Peyer's patch (tissue), 4 donors: ENCODE data around the gene DOCK3. TPM values are rescaled to one million over a fixed set of nuclear protein-coding genes. Genes with fewer than 3 reads are reported as not detected.
A peak's percentile ranks its signal among the peaks of the same experiment; 100 is the strongest.
"Not testable (repeated sequence)": the region's sequence is repeated elsewhere in the genome, so short reads cannot be mapped to it uniquely, and the experiment has no call there.

Source experiments
- DNase-seq, 3 donors: peaks; one replicate each; pipeline ENCODE4 v3.0.0-alpha.2; 2017 to 2019
- H3K27ac ChIP-seq, 4 donors: fragments of 200-600 bp; sonication (generic); one replicate each; pipeline ENCODE4 v1.5.1; 2016 to 2019
- H3K27me3 ChIP-seq, 2 donors: fragments of 200-600 bp; sonication (generic); one replicate each; pipeline ENCODE4 v1.5.1; 2019
- H3K36me3 ChIP-seq, 3 donors: fragments of 200-600 bp; sonication (generic); one replicate each; pipeline ENCODE4 v1.5.1; 2016 to 2019
- H3K4me1 ChIP-seq, 4 donors: fragments of 200-600 bp; sonication (generic); one replicate each; pipeline ENCODE4 v1.5.1; 2016 to 2019
- H3K4me3 ChIP-seq, 4 donors: fragments of 200-600 bp; sonication (generic); 1 replicate in 3 of 4; 2 replicates in 1 of 4; pipeline ENCODE4 v1.5.1; 2016 to 2019; ENCODE audit warnings: mild to moderate bottlenecking in 1 of 4
- H3K9me3 ChIP-seq, 4 donors: fragments of 200-600 bp; sonication (generic); one replicate each; pipeline ENCODE4 v1.5.1; 2016 to 2019; ENCODE audit warnings: mild to moderate bottlenecking in 1 of 4
- POLR2A ChIP-seq, 2 donors: fragments of 450-650 bp; IDR thresholded peaks; one replicate each; pipeline ENCODE4 v1.5.1; 2017; ENCODE audit warnings: antibody characterized with exemption in 2 of 2, mild to moderate bottlenecking in 2 of 2, moderate library complexity in 2 of 2
- total RNA-seq, 4 donors: library from RNA; depleted of rRNA; stranded (reverse); fragments of >200 nt; gene quantifications; one replicate each; pipeline ENCODE4 v1.1.0, GENCODE V29; 2016
- TF ChIP-seq, protein P1 (sequence below), 6 experiments: fragments of 450-650 bp in 4 of 6; fragments of 200-600 bp in 2 of 6; sonication (generic) in 1 of 6; IDR thresholded peaks; one replicate each; pipeline ENCODE4 v1.5.1; 2017 to 2019; ENCODE audit warnings: antibody characterized with exemption in 6 of 6, mild to moderate bottlenecking in 3 of 6, moderate library complexity in 1 of 6

The DOCK3 gene
- total RNA-seq, 4 donors from 2014 or later, result 0.28 to 0.83 (median 0.40) TPM; not detected in 1

DNA sequence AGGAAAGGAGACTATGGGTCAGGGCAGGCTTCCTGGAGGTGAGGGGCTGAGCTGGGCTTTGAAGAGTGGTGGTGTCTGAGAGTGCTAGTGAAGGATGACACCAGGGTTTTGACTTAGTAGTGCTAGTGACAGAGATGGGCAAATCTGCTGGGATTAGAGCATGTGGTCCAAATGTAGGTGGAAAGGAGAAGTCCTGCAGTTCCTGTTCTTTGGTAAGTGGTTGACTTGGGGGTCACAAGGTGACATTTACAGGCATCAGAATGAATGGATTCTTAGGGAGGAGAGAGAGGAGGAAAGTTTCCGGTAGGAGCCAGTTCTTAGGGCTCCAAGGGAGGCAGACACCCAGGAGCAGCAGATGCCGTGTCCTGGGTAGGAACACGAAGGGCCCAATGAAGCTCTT is 796 bp upstream of the DOCK3 start:
- peaks cover 0 to 6% of the 10 kb centered on the region in 2 donors for H3K27me3 ChIP-seq
- no peak overlapping the region for H3K27ac ChIP-seq
- H3K4me3 ChIP-seq, result peak overlapping the region in 1 of 4 donors; percentile 61
- no peak for DNase-seq
- H3K9me3 ChIP-seq, result no peaks in the 10 kb centered on the region
- TF ChIP-seq, protein P1, sequence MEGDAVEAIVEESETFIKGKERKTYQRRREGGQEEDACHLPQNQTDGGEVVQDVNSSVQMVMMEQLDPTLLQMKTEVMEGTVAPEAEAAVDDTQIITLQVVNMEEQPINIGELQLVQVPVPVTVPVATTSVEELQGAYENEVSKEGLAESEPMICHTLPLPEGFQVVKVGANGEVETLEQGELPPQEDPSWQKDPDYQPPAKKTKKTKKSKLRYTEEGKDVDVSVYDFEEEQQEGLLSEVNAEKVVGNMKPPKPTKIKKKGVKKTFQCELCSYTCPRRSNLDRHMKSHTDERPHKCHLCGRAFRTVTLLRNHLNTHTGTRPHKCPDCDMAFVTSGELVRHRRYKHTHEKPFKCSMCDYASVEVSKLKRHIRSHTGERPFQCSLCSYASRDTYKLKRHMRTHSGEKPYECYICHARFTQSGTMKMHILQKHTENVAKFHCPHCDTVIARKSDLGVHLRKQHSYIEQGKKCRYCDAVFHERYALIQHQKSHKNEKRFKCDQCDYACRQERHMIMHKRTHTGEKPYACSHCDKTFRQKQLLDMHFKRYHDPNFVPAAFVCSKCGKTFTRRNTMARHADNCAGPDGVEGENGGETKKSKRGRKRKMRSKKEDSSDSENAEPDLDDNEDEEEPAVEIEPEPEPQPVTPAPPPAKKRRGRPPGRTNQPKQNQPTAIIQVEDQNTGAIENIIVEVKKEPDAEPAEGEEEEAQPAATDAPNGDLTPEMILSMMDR (IDR thresholded peaks at IDR 0.05), result no peak
- no peak for TF ChIP-seq POLR2A (IDR thresholded peaks at IDR 0.05)
- H3K4me1 ChIP-seq, result peaks cover 0 to 11% (median 6%) of the 10 kb centered on the region in 4 donors
- no peaks in the 10 kb centered on the region for H3K36me3 ChIP-seq

- TF ChIP-seq, protein P1 (IDR thresholded peaks at IDR 0.05), result peak in 2 of 6 experiments; percentile 10 to 23
- no peak for TF ChIP-seq POLR2A (IDR thresholded peaks at IDR 0.05)
- Histone ChIP-seq H3K27me3 (peaks cover 0 to 6% of the 10 kb centered on the region in 2 donors), H3K4me3 (peak overlapping the region; percentile 30 to 61 (median 52)), H3K9me3 (no peaks in the 10 kb centered on the region), H3K4me1 (peaks cover 0 to 11% (median 6%) of the 10 kb centered on the region in 4 donors), H3K36me3 (no peaks in the 10 kb centered on the region), H3K27ac (no peak overlapping the region)
- peak in 2 of 3 donors; percentile 25 to 60 for DNase-seq
Measured at GRCh38 chr3:50675179-50676030, 678 bp downstream of the DOCK3 start.

DNA sequence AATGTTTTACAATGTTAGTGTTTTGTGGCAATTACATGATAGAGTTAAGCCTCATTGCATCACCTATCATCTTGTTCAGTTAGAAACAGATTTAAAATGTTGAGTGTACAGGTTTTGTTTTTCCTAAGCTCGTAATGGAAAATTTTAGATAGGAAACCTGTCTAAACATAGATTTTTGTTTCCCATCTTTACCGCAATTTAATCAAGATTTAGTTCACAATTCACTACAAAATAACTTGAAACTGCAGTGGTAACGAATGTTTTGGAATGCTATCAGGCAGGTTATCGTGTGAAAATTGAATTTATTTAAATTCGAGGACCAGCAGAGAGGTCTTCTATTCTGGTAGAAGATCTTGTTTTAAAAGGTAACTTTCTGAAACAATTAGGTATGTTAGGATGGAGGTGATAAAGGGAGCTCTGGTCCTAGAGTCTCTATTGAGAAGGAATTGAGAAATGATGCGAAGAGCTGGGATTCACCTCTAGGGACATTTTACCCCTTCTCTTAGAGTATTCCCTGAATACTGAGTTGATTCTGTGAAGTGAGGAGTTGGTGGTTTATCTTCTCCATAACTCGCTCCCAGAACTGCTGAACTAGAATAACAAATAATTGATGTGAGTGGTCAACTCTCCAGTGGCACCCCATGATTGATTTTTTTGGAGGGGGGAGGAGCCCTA is 1.4 kb downstream of the DOCK3 start:
- no peak for DNase-seq
- Histone ChIP-seq H3K9me3 (no peaks in the 10 kb centered on the region), H3K27ac (no peak overlapping the region), H3K27me3 (peaks cover 0 to 6% of the 10 kb centered on the region in 2 donors), H3K4me3 (no peak overlapping the region), H3K4me1 (peaks cover 0 to 11% (median 6%) of the 10 kb centered on the region in 4 donors), H3K36me3 (no peaks in the 10 kb centered on the region)
- TF ChIP-seq, protein P1 (IDR thresholded peaks at IDR 0.05), result no peak
- no peak for TF ChIP-seq POLR2A (IDR thresholded peaks at IDR 0.05)

DNA sequence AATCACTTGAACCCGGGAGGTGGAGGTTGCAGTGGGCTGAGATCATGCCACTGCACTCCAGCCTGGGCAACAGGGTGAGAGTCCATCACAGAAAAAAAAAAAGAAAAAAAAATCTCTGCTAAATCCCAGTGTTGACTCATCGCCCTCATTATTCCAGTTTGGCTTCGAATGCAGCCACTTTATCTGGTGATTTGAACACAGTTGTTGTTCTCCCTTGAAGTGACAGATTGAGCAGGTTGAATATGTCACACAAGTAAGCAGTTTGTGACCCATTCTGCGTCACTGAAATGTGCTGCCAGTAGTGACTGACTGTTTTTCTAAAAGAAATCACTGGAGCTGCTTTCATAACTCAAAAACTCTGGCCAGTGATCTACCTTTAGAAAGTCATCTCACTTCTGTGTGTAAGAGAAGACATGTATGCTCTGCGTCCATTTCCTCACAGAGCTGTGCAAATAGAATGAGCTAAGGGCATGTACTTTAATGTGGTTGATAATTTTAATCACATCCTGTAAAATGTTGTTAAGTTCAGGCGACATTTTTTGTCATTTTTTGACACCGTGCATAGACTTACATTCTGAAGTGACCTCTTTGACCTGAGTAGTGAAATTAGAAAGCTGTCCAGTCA is 12.5 kb downstream of the DOCK3 start:
- no peak overlapping the region for H3K4me3 ChIP-seq
- DNase-seq, result no peak
- TF ChIP-seq POLR2A (IDR thresholded peaks at IDR 0.05), result no peak
- TF ChIP-seq, protein P1 (IDR thresholded peaks at IDR 0.05), result no peak
- no peaks in the 10 kb centered on the region for H3K36me3 ChIP-seq
- no peaks in the 10 kb centered on the region for H3K4me1 ChIP-seq
- H3K27ac ChIP-seq, result no peak overlapping the region
- no peaks in the 10 kb centered on the region for H3K27me3 ChIP-seq
- H3K9me3 ChIP-seq, result no peaks in the 10 kb centered on the region

DNA sequence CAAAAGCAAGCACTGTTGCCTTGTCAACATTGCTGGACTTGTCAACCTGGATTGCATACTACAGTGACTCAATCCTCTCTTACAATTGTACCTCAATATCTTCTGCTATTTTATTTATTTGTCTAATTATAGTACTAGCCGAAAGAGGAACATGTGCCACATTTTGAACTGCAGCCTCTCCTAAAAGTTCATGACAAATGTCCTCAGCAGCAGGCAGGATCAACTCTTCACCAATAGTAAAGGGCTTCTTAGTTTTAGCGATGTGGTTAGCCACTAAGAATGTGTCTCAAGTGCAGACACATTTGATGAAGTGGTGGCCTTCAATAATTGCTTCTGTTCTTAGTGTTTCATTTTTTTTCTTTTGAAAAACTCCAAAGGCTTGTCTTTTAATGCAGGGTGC is 13.2 kb downstream of the DOCK3 start:
- no peaks in the 10 kb centered on the region for H3K9me3 ChIP-seq
- H3K4me3 ChIP-seq, result no peak overlapping the region
- H3K27ac ChIP-seq, result no peak overlapping the region
- no peaks in the 10 kb centered on the region for H3K36me3 ChIP-seq
- DNase-seq, result no peak
- no peaks in the 10 kb centered on the region for H3K27me3 ChIP-seq
- H3K4me1 ChIP-seq, result no peaks in the 10 kb centered on the region
- TF ChIP-seq, protein P1 (IDR thresholded peaks at IDR 0.05), result no peak
- no peak for TF ChIP-seq POLR2A (IDR thresholded peaks at IDR 0.05)

GRCh38 chr3:50688602-50689001 is 13.9 kb downstream of the DOCK3 start:
- not testable (repeated sequence) for H3K27ac ChIP-seq, H3K36me3 ChIP-seq, H3K4me1 ChIP-seq, H3K27me3 ChIP-seq, H3K4me3 ChIP-seq, DNase-seq, H3K9me3 ChIP-seq
